ENCODE measurements around the gene TNFRSF6B. TPM values are rescaled to one million over a fixed set of nuclear protein-coding genes. Genes with fewer than 3 reads are reported as not detected.

TNFRSF6B gene
- total RNA-seq, 4 donors from 2014 or later: 2.1 to 4.2 (median 2.7) TPM; not detected in 1

- peak overlapping the region in 2 of 4 donors; percentile 43 to 67 for H3K27ac ChIP-seq
- peaks cover 0 to 34% (median 14%) of the 10 kb centered on the region in 4 donors for H3K4me1 ChIP-seq
- no peak for DNase-seq
These were observed 44.1 kb upstream of the TNFRSF6B start for GRCh38 chr20:63652192-63652980.

DNA sequence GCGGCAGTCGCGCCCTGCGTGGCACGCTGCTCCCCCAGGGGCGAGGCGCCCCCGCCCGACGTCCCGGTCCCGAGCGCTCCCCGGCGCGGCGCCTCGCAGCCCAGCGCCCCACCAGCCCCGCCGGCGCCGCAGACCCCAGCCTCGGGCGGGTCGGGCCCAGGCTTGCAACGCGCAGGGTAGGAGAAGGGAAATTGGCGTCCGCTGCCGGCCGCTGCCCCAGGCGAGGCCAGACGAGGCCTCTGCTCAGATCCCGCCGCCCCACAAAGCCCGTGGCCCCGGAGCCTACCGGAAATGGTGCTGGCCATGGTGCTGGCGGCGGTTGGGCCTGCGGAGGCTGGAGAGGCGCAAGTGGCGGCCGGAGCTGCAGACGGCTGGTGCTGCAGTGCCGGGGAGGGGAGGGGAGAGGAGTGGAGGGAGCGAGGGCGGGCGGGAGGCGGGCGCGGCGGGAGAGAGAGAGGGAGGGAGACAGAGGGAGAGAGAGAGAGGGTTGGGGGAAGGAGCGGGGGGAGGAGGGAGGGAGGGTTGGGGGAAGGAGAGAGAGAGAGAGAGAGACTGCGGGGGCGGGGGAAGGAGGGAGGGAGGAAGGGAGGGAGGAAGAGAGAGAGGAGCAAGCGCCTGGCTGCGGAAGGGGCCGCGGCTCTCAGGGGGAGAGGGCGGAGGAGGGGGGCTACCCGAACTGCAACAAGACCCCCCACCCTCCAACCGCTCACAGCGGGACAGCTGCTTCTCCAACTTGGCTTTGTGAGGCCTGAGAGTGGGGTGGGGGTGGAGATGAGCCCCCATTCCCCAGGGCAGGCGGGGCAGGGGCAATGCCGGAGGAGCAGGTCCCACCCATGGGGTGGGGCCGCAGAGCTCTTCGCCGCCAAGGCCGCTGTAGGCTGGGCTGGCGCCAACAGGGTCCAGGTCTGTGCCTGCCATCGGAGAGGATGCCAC is 43.1 kb upstream of the TNFRSF6B start, which contains the start of gene STMN3:
Gene STMN3 (minus strand): TSS at position 384 of the 933 bp plus-strand sequence. CDS start 79 bp downstream, at position 305.
- Histone ChIP-seq H3K4me3 (peak within 1 kb of the TSS; percentile 37 to 68 (median 60)), H3K27ac (peak within 1 kb of the TSS in 3 of 4 donors; percentile 59 to 67 (median 65)), H3K27me3 (peaks cover 0 to 20% of the 10 kb centered on the region in 2 donors), H3K9me3 (no peaks in the 10 kb centered on the region), H3K36me3 (no peaks in the 10 kb centered on the region), H3K4me1 (peaks cover 0 to 39% (median 18%) of the 10 kb centered on the region in 4 donors)
- TF ChIP-seq, protein P1, sequence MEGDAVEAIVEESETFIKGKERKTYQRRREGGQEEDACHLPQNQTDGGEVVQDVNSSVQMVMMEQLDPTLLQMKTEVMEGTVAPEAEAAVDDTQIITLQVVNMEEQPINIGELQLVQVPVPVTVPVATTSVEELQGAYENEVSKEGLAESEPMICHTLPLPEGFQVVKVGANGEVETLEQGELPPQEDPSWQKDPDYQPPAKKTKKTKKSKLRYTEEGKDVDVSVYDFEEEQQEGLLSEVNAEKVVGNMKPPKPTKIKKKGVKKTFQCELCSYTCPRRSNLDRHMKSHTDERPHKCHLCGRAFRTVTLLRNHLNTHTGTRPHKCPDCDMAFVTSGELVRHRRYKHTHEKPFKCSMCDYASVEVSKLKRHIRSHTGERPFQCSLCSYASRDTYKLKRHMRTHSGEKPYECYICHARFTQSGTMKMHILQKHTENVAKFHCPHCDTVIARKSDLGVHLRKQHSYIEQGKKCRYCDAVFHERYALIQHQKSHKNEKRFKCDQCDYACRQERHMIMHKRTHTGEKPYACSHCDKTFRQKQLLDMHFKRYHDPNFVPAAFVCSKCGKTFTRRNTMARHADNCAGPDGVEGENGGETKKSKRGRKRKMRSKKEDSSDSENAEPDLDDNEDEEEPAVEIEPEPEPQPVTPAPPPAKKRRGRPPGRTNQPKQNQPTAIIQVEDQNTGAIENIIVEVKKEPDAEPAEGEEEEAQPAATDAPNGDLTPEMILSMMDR (IDR thresholded peaks at IDR 0.05): no peak
- no peak for TF ChIP-seq POLR2A (IDR thresholded peaks at IDR 0.05)
- DNase-seq: peak; percentile 74 to 85 (median 76)

More at GRCh38 chr20:63652192-63652980, 44.1 kb upstream of the TNFRSF6B start:
- H3K27me3 ChIP-seq: peaks cover 0 to 20% of the 10 kb centered on the region in 2 donors
- no peaks in the 10 kb centered on the region for H3K9me3 ChIP-seq
- peak overlapping the region; percentile 37 to 68 (median 60) for H3K4me3 ChIP-seq
- TF ChIP-seq, protein P1 (IDR thresholded peaks at IDR 0.05): no peak
- no peak for TF ChIP-seq POLR2A (IDR thresholded peaks at IDR 0.05)
- no peaks in the 10 kb centered on the region for H3K36me3 ChIP-seq

GRCh38 chr20:63653974-63654668 is 42.3 kb upstream of the TNFRSF6B start:
- Histone ChIP-seq H3K4me1 (peaks cover 0 to 42% (median 18%) of the 10 kb centered on the region in 4 donors), H3K9me3 (no peaks in the 10 kb centered on the region), H3K27ac (peak overlapping the region in 3 of 4 donors; percentile 59 to 67 (median 65)), H3K4me3 (peak overlapping the region; percentile 37 to 68 (median 60)), H3K36me3 (no peaks in the 10 kb centered on the region), H3K27me3 (peaks cover 0 to 20% of the 10 kb centered on the region in 2 donors)
- no peak for TF ChIP-seq POLR2A (IDR thresholded peaks at IDR 0.05)
- TF ChIP-seq, protein P1 (IDR thresholded peaks at IDR 0.05): no peak
- DNase-seq: no peak

- H3K27me3 ChIP-seq: peaks cover 0 to 20% of the 10 kb centered on the region in 2 donors
- no peaks in the 10 kb centered on the region for H3K9me3 ChIP-seq
- H3K4me1 ChIP-seq: peaks cover 0 to 50% (median 18%) of the 10 kb centered on the region in 4 donors
- H3K4me3 ChIP-seq: no peak overlapping the region
- no peak overlapping the region for H3K27ac ChIP-seq
- DNase-seq: no peak
- no peak for TF ChIP-seq POLR2A (IDR thresholded peaks at IDR 0.05)
- TF ChIP-seq, protein P1 (IDR thresholded peaks at IDR 0.05): no peak
- no peaks in the 10 kb centered on the region for H3K36me3 ChIP-seq
These were observed 41.2 kb upstream of the TNFRSF6B start for GRCh38 chr20:63655249-63655648.

DNA sequence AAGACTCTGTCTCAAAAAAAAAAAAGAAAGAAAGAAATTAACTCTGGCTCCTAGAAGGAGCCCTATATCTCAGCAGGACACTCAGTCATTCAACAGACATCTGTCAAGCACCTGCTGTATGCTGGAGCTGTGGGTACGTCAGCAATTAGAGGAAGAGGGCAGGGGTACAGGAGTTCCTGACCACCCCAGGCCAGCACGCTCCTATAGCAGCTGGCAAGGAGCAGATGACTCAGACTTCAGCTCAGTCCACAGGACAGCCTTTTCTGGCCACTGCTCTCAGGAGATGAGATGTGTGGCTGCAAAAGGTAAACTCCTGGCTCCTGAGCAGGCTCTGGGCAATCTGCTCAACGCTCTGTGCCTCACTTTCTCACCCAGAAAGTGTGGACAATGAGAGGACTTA is 40.0 kb upstream of the TNFRSF6B start:
- no peak overlapping the region for H3K4me3 ChIP-seq
- no peak overlapping the region for H3K27ac ChIP-seq
- H3K4me1 ChIP-seq: peaks cover 0 to 47% (median 18%) of the 10 kb centered on the region in 4 donors

More for the DNA sequence above, 40.0 kb upstream of the TNFRSF6B start:
- peaks cover 0 to 4% (median 0%) of the 10 kb centered on the region in 3 donors for H3K36me3 ChIP-seq
- no peaks in the 10 kb centered on the region for H3K9me3 ChIP-seq
- no peak for DNase-seq
- TF ChIP-seq, protein P1 (IDR thresholded peaks at IDR 0.05): no peak
- no peak for TF ChIP-seq POLR2A (IDR thresholded peaks at IDR 0.05)
- peaks cover 0 to 20% of the 10 kb centered on the region in 2 donors for H3K27me3 ChIP-seq
